ENCODE data around the gene PPP1R9B. TPM values are rescaled to one million over a fixed set of nuclear protein-coding genes. Genes with fewer than 3 reads are reported as not detected.

Gene PPP1R9B
- total and polyA plus RNA-seq, 2 donors (not counting 1 experiment from before 2014, with no cell fraction given) = 80.7 to 220 TPM

- Histone ChIP-seq H4K20me1 (ENCODE audit: control insufficient read depth, insufficient read depth, low read length, poor library complexity, severe bottlenecking) (peaks cover 97% of the 10 kb centered on the region), H3K4me2 (replicated peaks; ENCODE audit: low read depth, low read length, poor library complexity, severe bottlenecking) (peak overlapping the region; percentile 92), H3K27me3 (replicated peaks in 1 of 4; ENCODE audit: control extremely low read depth in 1 of 4, control insufficient read depth in 3 of 4, insufficient read depth in 4 of 4, low read length in 3 of 4) (no peaks in the 10 kb centered on the region), H3K4me3 (ENCODE audit: control extremely low read depth in 1 of 5, extremely low read depth in 1 of 5, insufficient read depth in 1 of 5, low read depth in 2 of 5, low read length in 4 of 5) (peak overlapping the region in 1 of 5 experiments; percentile 5), H2AFZ (ENCODE audit: insufficient read depth, low read depth, low read length, poor library complexity, severe bottlenecking) (no peak overlapping the region), H3K36me3 (replicated peaks in 1 of 2; ENCODE audit: control extremely low read depth in 1 of 2, control insufficient read depth in 1 of 2, extremely low read depth in 1 of 2, insufficient read depth in 2 of 2, low read length in 1 of 2) (peaks cover 0 to 70% of the 10 kb centered on the region in 2 experiments), H3K9ac (ENCODE audit: low read length) (peak overlapping the region; percentile 21), H3K9me3 (ENCODE audit: control extremely low read depth in 1 of 3, control insufficient read depth in 2 of 3, insufficient read depth in 1 of 3, low read length in 2 of 3) (no peaks in the 10 kb centered on the region), H3K4me1 (ENCODE audit: control insufficient read depth in 2 of 2, insufficient read depth in 2 of 2, low read length in 2 of 2) (peaks cover 70 to 85% of the 10 kb centered on the region in 2 donors), H3K27ac (ENCODE audit: low read length in 2 of 2) (peak overlapping the region; percentile 31 to 94), H3K79me2 (ENCODE audit: control insufficient read depth, insufficient read depth, low read length) (peaks cover 85% of the 10 kb centered on the region)
- intact Hi-C loops (cut with micrococcal nuclease) = no loop called here
- H3K27me3 Mint-ChIP-seq = no peaks in the 10 kb centered on the region
- TF ChIP-seq CTCF (IDR thresholded peaks at IDR 0.05) (no peak), EZH2 (IDR thresholded peaks at IDR 0.05; ENCODE audit: borderline replicate concordance, insufficient read depth, low read depth, low read length, poor library complexity, severe bottlenecking) (no peak)
- H3K27ac Mint-ChIP-seq = peak overlapping the region; percentile 98
- H3K4me3 Mint-ChIP-seq = peak overlapping the region; percentile 100
- ChIA-PET CTCF (interaction anchor here (1.1 to 5.1 kb wide), 4 partner anchors 11 to 50 kb away, joined by 5 to 59 read pairs (median 8); no protein-coding TSS in a partner anchor), POLR2A (interaction anchor here (0.6 to 1.4 kb wide), 3 partner anchors 8 to 50 kb away, joined by 3 read pairs; partner anchors contain the start of gene PDK2)
- H3K4me1 Mint-ChIP-seq = peaks cover 84% of the 10 kb centered on the region
- DNase-seq = no peak
- H3K9me3 Mint-ChIP-seq (ENCODE audit: insufficient read depth) = no peaks in the 10 kb centered on the region
- ATAC-seq (ENCODE audit: low read depth) = no peak
- WGBS (ENCODE audit: insufficient coverage) = 65% methylated on average over 4 of the region's 6 CpGs
Observed at GRCh38 chr17:50144355-50144754, 6.1 kb downstream of the PPP1R9B start.

- no peaks in the 10 kb centered on the region for H3K27me3 ChIP-seq (replicated peaks in 1 of 4; ENCODE audit: control extremely low read depth in 1 of 4, control insufficient read depth in 3 of 4, insufficient read depth in 4 of 4, low read length in 3 of 4)
- intact Hi-C loops (cut with micrococcal nuclease) = no loop called here
- H3K9ac ChIP-seq (ENCODE audit: low read length) = no peak overlapping the region
- H3K9me3 Mint-ChIP-seq (ENCODE audit: insufficient read depth) = no peaks in the 10 kb centered on the region
- H3K27me3 Mint-ChIP-seq = no peaks in the 10 kb centered on the region
- DNase-seq (no peak), ATAC-seq (ENCODE audit: low read depth) (no peak)
- H3K4me3 ChIP-seq (ENCODE audit: control extremely low read depth in 1 of 5, extremely low read depth in 1 of 5, insufficient read depth in 1 of 5, low read depth in 2 of 5, low read length in 4 of 5) = no peak overlapping the region
- H3K79me2 ChIP-seq (ENCODE audit: control insufficient read depth, insufficient read depth, low read length) = peaks cover 81% of the 10 kb centered on the region
- peak overlapping the region; percentile 92 for H3K4me2 ChIP-seq (replicated peaks; ENCODE audit: low read depth, low read length, poor library complexity, severe bottlenecking)
- H2AFZ ChIP-seq (ENCODE audit: insufficient read depth, low read depth, low read length, poor library complexity, severe bottlenecking) = no peak overlapping the region
- WGBS (ENCODE audit: insufficient coverage) = 92% methylated on average over 16 of the region's 20 CpGs
- TF ChIP-seq CTCF (IDR thresholded peaks at IDR 0.05) (no peak), EZH2 (IDR thresholded peaks at IDR 0.05; ENCODE audit: borderline replicate concordance, insufficient read depth, low read depth, low read length, poor library complexity, severe bottlenecking) (no peak)
- peaks cover 0 to 77% of the 10 kb centered on the region in 2 experiments for H3K36me3 ChIP-seq (replicated peaks in 1 of 2; ENCODE audit: control extremely low read depth in 1 of 2, control insufficient read depth in 1 of 2, extremely low read depth in 1 of 2, insufficient read depth in 2 of 2, low read length in 1 of 2)
- no peaks in the 10 kb centered on the region for H3K9me3 ChIP-seq (ENCODE audit: control extremely low read depth in 1 of 3, control insufficient read depth in 2 of 3, insufficient read depth in 1 of 3, low read length in 2 of 3)
- ChIA-PET CTCF (interaction anchor here (1.0 to 5.1 kb wide), 8 partner anchors 10 to 128 kb away, joined by 3 to 59 read pairs (median 6); no protein-coding TSS in a partner anchor), POLR2A (interaction anchor here (0.6 to 1.7 kb wide), 4 partner anchors 9 to 49 kb away, joined by 3 to 5 read pairs (median 3); partner anchors contain the start of genes PDK2 and SAMD14)
- H3K27ac Mint-ChIP-seq = peak overlapping the region; percentile 98
- peak overlapping the region; percentile 100 for H3K4me3 Mint-ChIP-seq
- H3K4me1 ChIP-seq (ENCODE audit: control insufficient read depth in 2 of 2, insufficient read depth in 2 of 2, low read length in 2 of 2) = peaks cover 70 to 87% of the 10 kb centered on the region in 2 donors
- peak overlapping the region in 1 of 2 donors; percentile 94 for H3K27ac ChIP-seq (ENCODE audit: low read length in 2 of 2)
- peaks cover 97% of the 10 kb centered on the region for H4K20me1 ChIP-seq (ENCODE audit: control insufficient read depth, insufficient read depth, low read length, poor library complexity, severe bottlenecking)
- H3K4me1 Mint-ChIP-seq = peaks cover 84% of the 10 kb centered on the region
Observed at GRCh38 chr17:50143461-50144176, 6.9 kb downstream of the PPP1R9B start.
